ENCODE results near the gene CHMP4B.

CHMP4B gene

DNA sequence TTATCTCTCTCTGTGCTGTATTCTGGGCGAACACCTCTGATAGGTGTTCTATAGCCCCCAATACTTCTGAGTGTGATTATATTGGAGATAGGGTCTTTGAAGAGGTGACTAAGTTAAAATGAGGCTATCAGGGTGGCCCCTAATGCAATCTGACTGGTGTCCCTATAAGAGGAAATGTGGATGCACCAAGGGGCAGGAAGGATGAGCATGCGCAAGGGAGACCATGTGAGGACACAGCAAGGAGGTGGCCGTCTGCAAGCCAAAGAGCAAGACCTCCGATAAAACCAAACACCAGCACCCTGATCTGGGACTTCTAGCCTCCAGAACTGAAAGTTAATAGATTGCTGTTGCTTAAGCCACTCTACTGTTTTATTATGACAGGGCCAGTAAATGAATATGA lies 69.2 kb downstream of the CHMP4B start:
- ATAC-seq, result no peak
- TF ChIP-seq, protein P1, sequence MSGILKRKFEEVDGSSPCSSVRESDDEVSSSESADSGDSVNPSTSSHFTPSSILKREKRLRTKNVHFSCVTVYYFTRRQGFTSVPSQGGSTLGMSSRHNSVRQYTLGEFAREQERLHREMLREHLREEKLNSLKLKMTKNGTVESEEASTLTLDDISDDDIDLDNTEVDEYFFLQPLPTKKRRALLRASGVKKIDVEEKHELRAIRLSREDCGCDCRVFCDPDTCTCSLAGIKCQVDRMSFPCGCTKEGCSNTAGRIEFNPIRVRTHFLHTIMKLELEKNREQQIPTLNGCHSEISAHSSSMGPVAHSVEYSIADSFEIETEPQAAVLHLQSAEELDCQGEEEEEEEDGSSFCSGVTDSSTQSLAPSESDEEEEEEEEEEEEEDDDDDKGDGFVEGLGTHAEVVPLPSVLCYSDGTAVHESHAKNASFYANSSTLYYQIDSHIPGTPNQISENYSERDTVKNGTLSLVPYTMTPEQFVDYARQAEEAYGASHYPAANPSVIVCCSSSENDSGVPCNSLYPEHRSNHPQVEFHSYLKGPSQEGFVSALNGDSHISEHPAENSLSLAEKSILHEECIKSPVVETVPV (CRISPR knock-in tag; IDR thresholded peaks at IDR 0.05), result no peak
- TF ChIP-seq OSR1 (CRISPR knock-in tag; IDR thresholded peaks at IDR 0.05) (no peak), ESRRG (CRISPR knock-in tag; IDR thresholded peaks at IDR 0.05) (no peak), ZC3H10 (CRISPR knock-in tag; IDR thresholded peaks at IDR 0.05) (no peak), ZFP3 (CRISPR knock-in tag; IDR thresholded peaks at IDR 0.05) (no peak), PPARA (CRISPR knock-in tag; IDR thresholded peaks at IDR 0.05; ENCODE audit: borderline replicate concordance) (no peak), RARB (CRISPR knock-in tag; IDR thresholded peaks at IDR 0.05) (no peak), ZNF8 (CRISPR knock-in tag; IDR thresholded peaks at IDR 0.05) (no peak), ZNF70 (CRISPR knock-in tag; IDR thresholded peaks at IDR 0.05) (no peak), ISL1 (CRISPR knock-in tag; IDR thresholded peaks at IDR 0.05) (no peak), TCF4 (CRISPR knock-in tag; IDR thresholded peaks at IDR 0.05; ENCODE audit: borderline replicate concordance) (no peak), CSDC2 (CRISPR knock-in tag; IDR thresholded peaks at IDR 0.05) (no peak), ZFP30 (CRISPR knock-in tag; IDR thresholded peaks at IDR 0.05) (no peak), ARNTL (CRISPR knock-in tag; IDR thresholded peaks at IDR 0.05; ENCODE audit: borderline replicate concordance, low read depth) (no peak), TOX (CRISPR knock-in tag; IDR thresholded peaks at IDR 0.05; ENCODE audit: borderline replicate concordance) (no peak)
- TF ChIP-seq, protein P2, sequence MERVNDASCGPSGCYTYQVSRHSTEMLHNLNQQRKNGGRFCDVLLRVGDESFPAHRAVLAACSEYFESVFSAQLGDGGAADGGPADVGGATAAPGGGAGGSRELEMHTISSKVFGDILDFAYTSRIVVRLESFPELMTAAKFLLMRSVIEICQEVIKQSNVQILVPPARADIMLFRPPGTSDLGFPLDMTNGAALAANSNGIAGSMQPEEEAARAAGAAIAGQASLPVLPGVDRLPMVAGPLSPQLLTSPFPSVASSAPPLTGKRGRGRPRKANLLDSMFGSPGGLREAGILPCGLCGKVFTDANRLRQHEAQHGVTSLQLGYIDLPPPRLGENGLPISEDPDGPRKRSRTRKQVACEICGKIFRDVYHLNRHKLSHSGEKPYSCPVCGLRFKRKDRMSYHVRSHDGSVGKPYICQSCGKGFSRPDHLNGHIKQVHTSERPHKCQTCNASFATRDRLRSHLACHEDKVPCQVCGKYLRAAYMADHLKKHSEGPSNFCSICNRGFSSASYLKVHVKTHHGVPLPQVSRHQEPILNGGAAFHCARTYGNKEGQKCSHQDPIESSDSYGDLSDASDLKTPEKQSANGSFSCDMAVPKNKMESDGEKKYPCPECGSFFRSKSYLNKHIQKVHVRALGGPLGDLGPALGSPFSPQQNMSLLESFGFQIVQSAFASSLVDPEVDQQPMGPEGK (CRISPR knock-in tag; IDR thresholded peaks at IDR 0.05; ENCODE audit: borderline replicate concordance), result no peak
- TF ChIP-seq, protein P3, sequence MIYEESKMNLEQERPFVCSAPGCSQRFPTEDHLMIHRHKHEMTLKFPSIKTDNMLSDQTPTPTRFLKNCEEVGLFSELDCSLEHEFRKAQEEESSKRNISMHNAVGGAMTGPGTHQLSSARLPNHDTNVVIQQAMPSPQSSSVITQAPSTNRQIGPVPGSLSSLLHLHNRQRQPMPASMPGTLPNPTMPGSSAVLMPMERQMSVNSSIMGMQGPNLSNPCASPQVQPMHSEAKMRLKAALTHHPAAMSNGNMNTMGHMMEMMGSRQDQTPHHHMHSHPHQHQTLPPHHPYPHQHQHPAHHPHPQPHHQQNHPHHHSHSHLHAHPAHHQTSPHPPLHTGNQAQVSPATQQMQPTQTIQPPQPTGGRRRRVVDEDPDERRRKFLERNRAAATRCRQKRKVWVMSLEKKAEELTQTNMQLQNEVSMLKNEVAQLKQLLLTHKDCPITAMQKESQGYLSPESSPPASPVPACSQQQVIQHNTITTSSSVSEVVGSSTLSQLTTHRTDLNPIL (CRISPR knock-in tag; IDR thresholded peaks at IDR 0.05; ENCODE audit: low read depth), result no peak
- TF ChIP-seq, protein P4, sequence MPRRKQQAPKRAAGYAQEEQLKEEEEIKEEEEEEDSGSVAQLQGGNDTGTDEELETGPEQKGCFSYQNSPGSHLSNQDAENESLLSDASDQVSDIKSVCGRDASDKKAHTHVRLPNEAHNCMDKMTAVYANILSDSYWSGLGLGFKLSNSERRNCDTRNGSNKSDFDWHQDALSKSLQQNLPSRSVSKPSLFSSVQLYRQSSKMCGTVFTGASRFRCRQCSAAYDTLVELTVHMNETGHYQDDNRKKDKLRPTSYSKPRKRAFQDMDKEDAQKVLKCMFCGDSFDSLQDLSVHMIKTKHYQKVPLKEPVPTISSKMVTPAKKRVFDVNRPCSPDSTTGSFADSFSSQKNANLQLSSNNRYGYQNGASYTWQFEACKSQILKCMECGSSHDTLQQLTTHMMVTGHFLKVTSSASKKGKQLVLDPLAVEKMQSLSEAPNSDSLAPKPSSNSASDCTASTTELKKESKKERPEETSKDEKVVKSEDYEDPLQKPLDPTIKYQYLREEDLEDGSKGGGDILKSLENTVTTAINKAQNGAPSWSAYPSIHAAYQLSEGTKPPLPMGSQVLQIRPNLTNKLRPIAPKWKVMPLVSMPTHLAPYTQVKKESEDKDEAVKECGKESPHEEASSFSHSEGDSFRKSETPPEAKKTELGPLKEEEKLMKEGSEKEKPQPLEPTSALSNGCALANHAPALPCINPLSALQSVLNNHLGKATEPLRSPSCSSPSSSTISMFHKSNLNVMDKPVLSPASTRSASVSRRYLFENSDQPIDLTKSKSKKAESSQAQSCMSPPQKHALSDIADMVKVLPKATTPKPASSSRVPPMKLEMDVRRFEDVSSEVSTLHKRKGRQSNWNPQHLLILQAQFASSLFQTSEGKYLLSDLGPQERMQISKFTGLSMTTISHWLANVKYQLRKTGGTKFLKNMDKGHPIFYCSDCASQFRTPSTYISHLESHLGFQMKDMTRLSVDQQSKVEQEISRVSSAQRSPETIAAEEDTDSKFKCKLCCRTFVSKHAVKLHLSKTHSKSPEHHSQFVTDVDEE (CRISPR knock-in tag; IDR thresholded peaks at IDR 0.05), result no peak

DNA sequence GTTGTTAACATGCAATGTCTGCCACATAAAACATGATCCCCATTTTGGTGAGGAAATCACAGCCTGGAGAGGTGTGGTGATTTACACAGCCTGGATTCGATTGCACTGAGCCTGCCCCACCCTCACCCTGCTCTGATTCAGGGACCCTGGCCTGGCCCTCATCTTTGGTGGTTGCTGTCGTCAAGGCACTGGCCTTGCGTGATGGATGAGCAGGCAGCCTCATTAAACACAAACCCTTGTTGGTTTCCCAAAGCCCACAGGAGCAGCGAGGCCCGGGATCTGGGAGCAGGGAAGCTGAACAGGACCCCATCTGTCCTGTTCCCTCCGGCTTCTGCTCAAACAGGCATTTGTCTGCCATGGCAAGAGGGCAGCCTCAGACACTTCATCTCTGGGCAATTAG lies 70.8 kb downstream of the CHMP4B start:
- ATAC-seq, result no peak
- TF ChIP-seq ESRRG (CRISPR knock-in tag; IDR thresholded peaks at IDR 0.05), result no peak
- no peak for TF ChIP-seq OSR1 (CRISPR knock-in tag; IDR thresholded peaks at IDR 0.05)
- TF ChIP-seq ZNF70 (CRISPR knock-in tag; IDR thresholded peaks at IDR 0.05), result no peak
- no peak for TF ChIP-seq PPARA (CRISPR knock-in tag; IDR thresholded peaks at IDR 0.05; ENCODE audit: borderline replicate concordance)
- TF ChIP-seq TCF4 (CRISPR knock-in tag; IDR thresholded peaks at IDR 0.05; ENCODE audit: borderline replicate concordance), result no peak
- TF ChIP-seq SNAI2 (CRISPR knock-in tag; IDR thresholded peaks at IDR 0.05), result no peak
- TF ChIP-seq, protein P4 (CRISPR knock-in tag; IDR thresholded peaks at IDR 0.05), result no peak
- no peak for TF ChIP-seq ARNTL (CRISPR knock-in tag; IDR thresholded peaks at IDR 0.05; ENCODE audit: borderline replicate concordance, low read depth)
- TF ChIP-seq ZC3H10 (CRISPR knock-in tag; IDR thresholded peaks at IDR 0.05), result no peak
- no peak for TF ChIP-seq ISL1 (CRISPR knock-in tag; IDR thresholded peaks at IDR 0.05)

DNA sequence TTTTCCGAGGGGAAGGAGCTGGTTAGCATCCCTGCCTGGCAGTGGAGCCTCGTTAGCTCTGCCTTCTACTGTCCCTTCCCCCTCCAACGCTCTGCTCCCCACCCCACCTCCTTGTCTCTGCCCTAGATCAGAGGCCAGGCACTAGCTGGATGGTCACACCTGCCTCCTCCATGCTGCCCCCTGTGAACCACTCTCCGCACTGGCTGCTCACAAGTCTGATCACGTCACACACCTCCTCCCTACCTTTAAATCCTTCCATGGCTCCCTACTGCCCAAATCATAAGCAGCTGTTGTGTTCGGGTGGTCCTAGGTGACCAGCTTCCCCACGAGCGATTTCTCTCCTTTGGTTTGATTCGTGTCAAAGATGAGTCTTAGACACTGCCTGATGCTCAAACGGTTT lies 71.3 kb downstream of the CHMP4B start:
- TF ChIP-seq ZFP3 (CRISPR knock-in tag; IDR thresholded peaks at IDR 0.05) (no peak), ZFP30 (CRISPR knock-in tag; IDR thresholded peaks at IDR 0.05) (no peak), GLIS3 (CRISPR knock-in tag; IDR thresholded peaks at IDR 0.05) (no peak), SNAI2 (CRISPR knock-in tag; IDR thresholded peaks at IDR 0.05) (no peak), ZC3H10 (CRISPR knock-in tag; IDR thresholded peaks at IDR 0.05) (no peak)
- TF ChIP-seq, protein P5, sequence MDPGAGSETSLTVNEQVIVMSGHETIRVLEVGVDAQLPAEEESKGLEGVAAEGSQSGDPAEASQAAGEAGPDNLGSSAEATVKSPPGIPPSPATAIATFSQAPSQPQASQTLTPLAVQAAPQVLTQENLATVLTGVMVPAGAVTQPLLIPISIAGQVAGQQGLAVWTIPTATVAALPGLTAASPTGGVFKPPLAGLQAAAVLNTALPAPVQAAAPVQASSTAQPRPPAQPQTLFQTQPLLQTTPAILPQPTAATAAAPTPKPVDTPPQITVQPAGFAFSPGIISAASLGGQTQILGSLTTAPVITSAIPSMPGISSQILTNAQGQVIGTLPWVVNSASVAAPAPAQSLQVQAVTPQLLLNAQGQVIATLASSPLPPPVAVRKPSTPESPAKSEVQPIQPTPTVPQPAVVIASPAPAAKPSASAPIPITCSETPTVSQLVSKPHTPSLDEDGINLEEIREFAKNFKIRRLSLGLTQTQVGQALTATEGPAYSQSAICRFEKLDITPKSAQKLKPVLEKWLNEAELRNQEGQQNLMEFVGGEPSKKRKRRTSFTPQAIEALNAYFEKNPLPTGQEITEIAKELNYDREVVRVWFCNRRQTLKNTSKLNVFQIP (CRISPR knock-in tag; IDR thresholded peaks at IDR 0.05; ENCODE audit: borderline replicate concordance, low read depth), result no peak
- TF ChIP-seq, protein P2 (CRISPR knock-in tag; IDR thresholded peaks at IDR 0.05; ENCODE audit: borderline replicate concordance), result no peak
- no peak for ATAC-seq
